Motor neuron (in vitro differentiated cells): ENCODE data around the gene PDE4D. TPM values are rescaled to one million over a fixed set of nuclear protein-coding genes. Genes with fewer than 3 reads are reported as not detected.

Experiments used
- ATAC-seq, 8 experiments: fragments of 200-7000 bp; cut with Tn5 transposase; replicated peaks in 6 of 8; 2 replicates each; pipeline ENCODE4 v1.8.0; 2021; ENCODE audit warnings: mild to moderate bottlenecking in 8 of 8, moderate library complexity in 8 of 8
- H3K27ac ChIP-seq, 2 donors: fragments of 250-450 bp; sonication (Bioruptor Pico); 2 replicates each; pipeline ENCODE4 v1.9.0; 2021; ENCODE audit warnings: antibody characterized with exemption in 2 of 2, mild to moderate bottlenecking in 2 of 2, moderate library complexity in 1 of 2
- H3K4me1 ChIP-seq, 2 donors: fragments of 250-450 bp; sonication (Bioruptor Pico); replicated peaks in 1 of 2; 2 replicates each; pipeline ENCODE4 v1.6.1; 2021; ENCODE audit warnings: antibody characterized with exemption in 2 of 2, mild to moderate bottlenecking in 2 of 2, moderate library complexity in 1 of 2
- H3K4me3 ChIP-seq, 5 donors: fragments of 250-450 bp; sonication (Bioruptor Pico); 2 replicates each; pipeline ENCODE4 v1.9.0; 2021; ENCODE audit warnings: antibody characterized with exemption in 5 of 5, mild to moderate bottlenecking in 5 of 5, moderate library complexity in 4 of 5
- WGBS, 10 experiments: fragments of 450-650 bp; shearing (Covaris generic); methylation state at CpG; one replicate each; pipeline ENCODE4 v1.0.0; 2022; 5-methylcytosine and 5-hydroxymethylcytosine counted together
- in situ Hi-C, 9 experiments: fragments of 400-800 bp; cut with MboI; loops; one replicate each; pipeline ENCODE4 v1.15.0; 2021; ENCODE audit warnings: low sequenced_read_pairs in 9 of 9, low pct_unique_long_range_greater_than_20kb in 2 of 9; ENCODE audit not compliant: unreplicated experiment in 9 of 9
- total RNA-seq, 8 experiments: library from RNA; unstranded; fragments of 300-600 nt; gene quantifications; 2 replicates each; pipeline versions ENCODE4 v1.2.3 to v1.2.4, GENCODE V29; 2022

The PDE4D gene
- total RNA-seq, 8 experiments from 2014 or later: 10.1 to 57.2 (median 23.7) TPM

DNA sequence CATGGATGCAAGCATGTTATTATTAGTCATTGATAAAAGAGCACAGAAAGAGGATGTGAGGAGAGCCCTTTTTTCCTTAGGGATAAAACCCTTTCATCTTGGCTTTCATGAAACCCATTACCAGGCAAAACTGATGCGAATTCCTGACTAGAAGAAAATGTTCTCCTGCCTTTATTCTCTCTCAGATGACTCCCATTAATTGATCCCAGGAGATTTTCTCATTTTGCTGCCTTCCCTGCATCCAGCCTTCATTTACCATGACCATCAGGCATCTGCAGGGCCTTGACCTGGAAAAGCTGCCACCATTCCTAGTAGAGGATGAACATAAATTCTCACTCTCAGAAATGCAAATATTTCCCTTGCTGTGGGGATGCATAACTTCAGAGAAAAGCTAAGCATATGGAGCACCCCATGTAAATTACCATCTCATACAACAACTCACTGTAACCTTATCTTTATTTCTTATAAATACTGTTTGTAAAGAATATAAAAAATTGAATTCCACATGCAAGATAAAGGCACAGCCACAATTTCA lies 176.5 kb downstream of the PDE4D start:
- Histone ChIP-seq H3K4me1 (peaks cover 2 to 25% of the 10 kb centered on the region in 2 donors), H3K4me3 (no peak overlapping the region), H3K27ac (peak overlapping the region in 1 of 2 donors; percentile 29)
- WGBS, 10 experiments: 0 to 50% (median 13%) methylated on average over 1 of the region's 1 CpG; no CpG with 5 or more reads in 5 of the 10 experiments
- in situ Hi-C loops: no loop called here
- ATAC-seq: peak in 4 of 8 experiments; percentile 53 to 93 (median 82)

DNA sequence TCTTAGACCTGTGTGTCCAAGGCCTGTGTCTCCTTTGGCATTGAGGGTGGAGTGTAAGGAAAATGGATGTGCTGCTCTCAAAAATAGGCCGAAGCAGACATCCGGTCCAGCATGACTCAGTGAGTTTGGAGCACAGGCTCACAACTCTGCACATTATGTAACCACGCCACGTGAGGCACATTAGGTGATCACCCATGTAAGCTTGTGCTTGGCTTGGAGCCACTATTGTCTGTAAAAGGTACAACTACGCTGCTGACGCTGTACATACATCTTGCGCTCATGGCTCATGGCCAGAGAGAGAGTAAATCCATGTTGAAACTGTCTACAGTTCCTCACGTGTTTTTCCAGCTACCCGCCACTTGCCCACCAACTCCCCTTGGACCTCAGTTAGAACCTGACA lies 177.5 kb downstream of the PDE4D start:
- ATAC-seq: no peak
- Histone ChIP-seq H3K27ac (no peak overlapping the region), H3K4me1 (peaks cover 2 to 16% of the 10 kb centered on the region in 2 donors), H3K4me3 (no peak overlapping the region)
- in situ Hi-C loops: no loop called here
- WGBS, 10 experiments: 69 to 100% (median 99%) methylated on average over 2 to 6 of the region's 9 CpGs; no CpG with 5 or more reads in 2 of the 10 experiments

DNA sequence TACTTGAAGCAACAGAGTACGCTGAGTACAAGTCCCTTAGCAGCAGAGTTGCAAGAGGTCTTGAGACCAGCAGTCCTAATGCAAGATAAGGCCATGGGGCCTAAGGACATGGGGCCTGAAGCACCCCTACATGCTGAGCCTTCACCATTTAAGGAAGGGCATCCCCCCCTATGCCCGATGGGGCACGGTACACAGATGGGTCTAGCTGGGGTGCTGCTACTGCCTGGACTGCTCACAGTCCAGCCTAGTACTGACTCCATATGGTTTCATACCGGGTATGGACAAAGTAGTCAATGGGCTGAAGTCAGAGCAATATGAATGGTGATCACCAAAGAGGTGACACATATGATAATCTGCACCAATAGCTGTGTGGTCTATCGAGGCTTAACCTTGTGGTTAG lies 178.3 kb downstream of the PDE4D start:
- ATAC-seq: no peak
- WGBS, 10 experiments: 60 to 100% (median 85%) methylated on average over 1 to 3 of the region's 5 CpGs; no CpG with 5 or more reads in 4 of the 10 experiments
- in situ Hi-C loops: no loop called here

DNA sequence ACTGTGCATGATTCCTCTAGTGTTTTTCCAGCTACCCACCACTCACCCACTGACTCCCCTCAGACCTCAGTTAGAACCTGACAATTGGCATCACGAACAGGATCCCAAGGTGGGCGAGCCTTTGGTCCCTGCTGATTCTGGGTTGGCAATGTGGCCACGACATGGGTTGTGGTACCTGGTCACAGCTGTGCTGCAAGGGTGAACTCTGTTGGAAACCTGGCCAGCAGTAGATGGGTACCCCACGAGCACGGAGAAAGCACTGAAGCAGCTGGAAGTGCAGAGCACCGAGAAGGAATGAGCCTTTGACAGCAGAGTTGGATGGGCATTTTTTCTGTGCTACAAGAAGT lies 180.1 kb downstream of the PDE4D start:
- Histone ChIP-seq H3K27ac (no peak overlapping the region), H3K4me3 (no peak overlapping the region), H3K4me1 (peaks cover 6 to 18% of the 10 kb centered on the region in 2 donors)
- in situ Hi-C loops: no loop called here
- 82 to 95% (median 87%) methylated on average over 1 to 4 of the region's 6 CpGs; no CpG with 5 or more reads in 6 of the 10 experiments for WGBS, 10 experiments
- no peak for ATAC-seq

More for the DNA sequence above, 178.3 kb downstream of the PDE4D start:
- no peak overlapping the region for H3K4me3 ChIP-seq
- peaks cover 2 to 16% of the 10 kb centered on the region in 2 donors for H3K4me1 ChIP-seq
- no peak overlapping the region for H3K27ac ChIP-seq

DNA sequence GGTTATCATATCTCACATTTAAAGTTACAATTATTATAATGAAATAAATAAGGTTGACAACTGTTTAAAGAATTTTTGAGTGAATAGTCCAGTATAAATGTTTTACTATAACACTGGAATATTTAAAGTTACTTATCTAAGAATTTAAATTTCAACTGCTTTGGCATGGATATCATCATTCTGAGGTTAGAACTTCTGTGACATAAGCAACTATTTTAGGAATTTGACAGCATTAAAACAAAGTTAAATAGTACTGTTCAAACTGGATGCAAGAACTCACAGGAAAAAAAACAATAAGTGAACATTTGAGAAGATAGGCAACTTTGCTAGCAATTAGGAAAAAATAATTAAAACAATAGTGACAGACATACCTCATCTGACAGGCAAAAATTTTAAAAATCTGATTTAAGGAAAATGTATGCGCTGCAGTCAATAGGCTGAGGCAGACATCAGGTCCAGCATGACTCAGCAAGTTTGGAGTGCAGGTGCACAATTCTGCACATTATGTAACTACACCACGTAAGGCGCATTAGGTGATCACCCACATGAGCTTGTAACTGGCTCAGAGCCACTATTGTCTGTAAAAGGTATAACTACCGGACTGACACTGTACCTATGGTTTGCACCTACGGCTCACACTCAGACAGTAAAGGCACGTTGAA lies 180.6 kb downstream of the PDE4D start:
- in situ Hi-C loops: no loop called here
- no peak overlapping the region for H3K4me3 ChIP-seq
- no peak for ATAC-seq
- no peak overlapping the region for H3K27ac ChIP-seq
- WGBS, 10 experiments: 88 to 100% (median 98%) methylated on average over 1 to 6 of the region's 6 CpGs
- H3K4me1 ChIP-seq: peaks cover 6 to 18% of the 10 kb centered on the region in 2 donors

DNA sequence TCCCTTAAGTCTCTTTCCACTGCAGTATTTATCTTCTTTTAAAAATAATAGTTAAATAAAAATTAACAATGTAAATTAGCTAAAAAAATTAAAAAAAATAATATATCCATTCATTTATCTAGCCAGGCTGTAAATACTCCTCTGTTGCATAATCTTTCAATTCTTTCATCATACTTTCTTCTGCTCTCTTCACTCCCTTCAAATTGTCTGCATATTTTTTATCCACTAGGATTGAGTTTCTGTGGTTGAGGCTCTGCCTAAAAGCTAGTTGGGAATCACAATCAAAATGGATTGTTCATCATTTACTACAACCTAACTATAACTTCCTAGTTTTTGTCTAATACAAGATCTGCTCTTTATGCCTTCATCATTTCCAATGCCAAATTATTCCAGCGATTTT lies 182.2 kb downstream of the PDE4D start:
- in situ Hi-C loops: no loop called here
- WGBS, 10 experiments: 0 to 100% (median 67%) methylated on average over 1 of the region's 1 CpG
- peaks cover 4 to 6% of the 10 kb centered on the region in 2 donors for H3K4me1 ChIP-seq
- H3K27ac ChIP-seq: no peak overlapping the region
- no peak for ATAC-seq
- no peak overlapping the region for H3K4me3 ChIP-seq

DNA sequence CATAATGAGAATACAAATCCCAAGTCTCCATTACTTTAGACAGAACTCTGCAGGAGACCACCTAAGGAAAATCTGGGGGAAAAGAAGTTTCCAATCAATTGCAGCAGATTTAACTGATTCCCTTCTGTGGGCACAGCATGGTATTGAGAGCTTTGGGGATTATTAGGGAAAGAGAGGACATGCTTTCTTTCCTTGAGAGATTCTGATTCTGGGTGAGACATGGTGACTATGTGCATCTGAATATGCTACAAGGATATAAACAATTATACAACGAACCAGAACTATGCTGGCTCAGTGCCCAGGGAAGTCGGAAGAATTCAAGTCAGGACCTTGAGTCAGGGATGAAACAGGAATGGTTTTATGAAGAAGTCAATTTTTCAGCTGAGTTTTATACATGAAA lies 183.7 kb downstream of the PDE4D start:
- H3K4me3 ChIP-seq: no peak overlapping the region
- H3K27ac ChIP-seq: no peak overlapping the region
- peaks cover 2 to 4% of the 10 kb centered on the region in 2 donors for H3K4me1 ChIP-seq
- peak in 3 of 8 experiments; percentile 81 to 84 (median 81) for ATAC-seq
- WGBS, 10 experiments: 0 to 57% (median 25%) methylated on average over 1 to 2 of the region's 2 CpGs; no CpG with 5 or more reads in 1 of the 10 experiments
- in situ Hi-C loops: no loop called here

DNA sequence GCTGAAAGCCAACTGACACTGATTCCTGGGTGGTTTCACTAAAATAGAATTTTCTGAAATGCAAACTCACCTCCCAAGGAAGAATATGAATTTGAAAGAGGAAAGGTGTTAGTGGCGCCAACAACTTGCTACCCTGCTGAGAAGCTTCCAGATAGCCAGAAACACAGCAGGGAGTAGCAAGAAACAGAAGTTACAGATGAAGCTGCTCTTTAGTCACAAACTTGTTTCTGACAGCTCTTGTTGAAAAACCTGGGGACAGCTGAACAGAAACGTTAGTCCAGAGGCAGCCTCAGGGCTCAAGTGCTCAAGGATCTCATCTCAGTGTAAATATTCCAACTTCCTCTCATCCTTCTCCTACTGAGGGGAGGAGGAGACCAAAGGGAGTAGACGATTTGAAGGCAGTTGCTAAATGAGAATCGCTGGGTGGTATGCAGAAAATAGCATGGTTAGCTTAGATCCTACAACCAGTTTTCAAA lies 184.1 kb downstream of the PDE4D start:
- Histone ChIP-seq H3K27ac (no peak overlapping the region), H3K4me3 (no peak overlapping the region), H3K4me1 (peaks cover 2 to 4% of the 10 kb centered on the region in 2 donors)
- in situ Hi-C loops: no loop called here
- ATAC-seq: peak in 3 of 8 experiments; percentile 84 to 92 (median 90)
- WGBS, 10 experiments: 0 to 25% (median 8%) methylated on average over 1 to 4 of the region's 4 CpGs; no CpG with 5 or more reads in 2 of the 10 experiments

DNA sequence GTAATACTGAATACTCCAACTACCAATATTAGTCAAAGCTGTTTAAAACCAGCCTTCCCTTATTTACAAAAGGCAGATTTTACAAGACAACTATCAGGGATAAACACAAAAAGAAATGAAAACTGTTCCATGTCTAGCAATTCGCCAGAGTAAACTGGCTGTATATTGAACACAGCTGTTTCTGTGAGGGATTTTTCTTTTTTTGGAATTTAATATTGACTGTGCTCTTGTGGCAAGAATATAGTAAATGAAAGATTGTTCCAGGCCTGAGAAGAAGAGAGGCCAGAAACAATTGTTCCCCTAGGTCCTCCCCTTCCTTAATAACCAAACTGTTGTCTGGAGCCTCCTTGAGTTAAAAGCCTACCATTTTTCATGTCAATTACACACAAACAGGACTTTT lies 188.6 kb downstream of the PDE4D start:
- H3K4me1 ChIP-seq: peaks cover 2 to 4% of the 10 kb centered on the region in 2 donors
- ATAC-seq: no peak
- 0 to 100% (median 69%) methylated on average over 1 of the region's 1 CpG; no CpG with 5 or more reads in 2 of the 10 experiments for WGBS, 10 experiments
- in situ Hi-C loops: no loop called here
- H3K27ac ChIP-seq: no peak overlapping the region
- no peak overlapping the region for H3K4me3 ChIP-seq

DNA sequence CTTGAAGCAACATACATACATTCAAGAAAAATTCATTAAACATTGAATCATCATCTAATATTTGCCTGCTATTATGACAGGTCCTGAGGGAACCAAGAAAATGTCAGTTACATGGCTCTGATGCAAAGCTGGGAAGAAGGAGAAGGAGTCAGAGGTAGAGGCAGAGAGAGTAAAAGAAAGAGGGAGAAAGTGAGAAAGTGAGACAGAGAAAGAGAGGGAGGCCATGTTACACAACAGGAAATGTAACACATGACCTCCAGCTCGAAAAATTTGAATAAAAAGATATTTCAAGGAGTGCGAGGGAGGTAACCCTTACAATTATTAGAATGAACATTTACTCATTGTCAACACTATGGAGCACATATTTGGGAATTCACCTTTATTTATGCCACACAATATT lies 189.7 kb downstream of the PDE4D start:
- no peak overlapping the region for H3K27ac ChIP-seq
- H3K4me3 ChIP-seq: no peak overlapping the region
- ATAC-seq: no peak
- H3K4me1 ChIP-seq: peaks cover 0 to 9% of the 10 kb centered on the region in 2 donors
- WGBS, 10 experiments: 58 to 96% (median 76%) methylated on average over 1 to 2 of the region's 2 CpGs; no CpG with 5 or more reads in 2 of the 10 experiments
- in situ Hi-C loops: no loop called here

DNA sequence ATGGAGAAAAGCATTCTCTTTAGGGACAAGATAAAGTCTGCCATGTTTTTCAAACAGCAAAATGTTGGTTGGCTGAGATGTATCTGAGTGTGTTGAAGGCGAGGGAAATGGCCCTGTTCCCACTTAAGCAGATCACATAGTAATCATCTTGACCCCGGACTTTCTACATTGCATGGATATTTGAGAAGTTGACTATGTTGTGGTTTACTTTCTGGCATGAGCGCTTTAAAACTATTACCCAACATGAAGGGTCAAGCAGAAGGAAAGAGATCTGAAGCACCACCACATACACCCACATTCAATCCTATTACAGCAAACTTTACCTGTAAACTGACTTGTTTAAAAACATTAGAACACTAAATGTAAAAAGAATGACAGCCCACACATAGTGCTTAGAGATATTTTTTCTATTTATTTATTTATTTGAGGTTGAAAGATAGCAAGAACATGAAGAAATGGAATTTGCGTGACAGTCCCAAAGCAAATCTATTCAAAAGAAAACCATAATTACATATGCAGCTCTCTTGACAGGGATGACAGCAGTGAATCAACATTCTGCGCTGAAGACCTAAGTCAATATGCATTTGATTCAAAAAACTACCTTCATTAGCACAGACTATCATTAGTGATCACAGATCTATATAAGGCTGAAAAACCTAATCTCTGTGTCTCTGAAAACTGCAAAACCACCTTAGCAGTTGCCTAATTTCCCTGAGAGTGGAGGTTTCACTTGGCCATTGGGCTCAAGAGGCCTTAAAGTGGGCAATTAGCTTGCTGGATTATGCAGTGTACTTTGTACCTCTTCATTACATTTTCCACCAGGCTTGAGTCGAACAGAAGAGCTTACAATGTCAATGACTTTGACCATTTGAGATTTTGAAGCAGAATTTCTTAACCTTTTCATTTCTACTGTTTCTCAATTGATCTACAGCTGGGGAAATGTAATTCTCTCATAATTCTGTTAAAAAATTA lies 195.0 kb downstream of the PDE4D start:
- H3K4me1 ChIP-seq: peaks cover 0 to 11% of the 10 kb centered on the region in 2 donors
- no peak overlapping the region for H3K27ac ChIP-seq
- in situ Hi-C loops: loop anchor here in 1 of 9 experiments (25.0 kb wide), 1 partner anchor 89 kb away; no protein-coding TSS in a partner anchor
- 44 to 100% (median 83%) methylated on average over 1 to 6 of the region's 6 CpGs for WGBS, 10 experiments
- no peak overlapping the region for H3K4me3 ChIP-seq
- peak in 1 of 8 experiments; percentile 62 for ATAC-seq

DNA sequence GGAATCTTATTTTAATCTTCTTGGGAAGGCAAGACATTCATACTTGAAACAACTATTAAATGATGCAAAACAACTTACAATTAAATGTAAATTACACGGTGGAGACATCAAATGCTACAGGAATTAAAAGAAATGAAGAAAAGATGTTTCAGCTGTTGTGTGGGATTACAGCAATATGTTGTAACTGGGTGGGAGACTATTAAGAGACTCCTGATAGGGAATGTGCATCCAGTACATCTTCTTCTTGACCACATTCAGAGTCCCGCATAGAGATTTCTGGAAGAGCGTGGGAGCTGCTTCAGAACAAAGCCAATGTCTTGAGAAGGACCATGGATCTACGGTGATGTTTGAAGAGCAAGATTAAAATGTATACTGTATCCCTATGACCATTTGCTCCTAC lies 199.1 kb downstream of the PDE4D start:
- 52 to 100% (median 93%) methylated on average over 2 to 4 of the region's 4 CpGs for WGBS, 10 experiments
- H3K4me1 ChIP-seq: peaks cover 0 to 8% of the 10 kb centered on the region in 2 donors
- H3K4me3 ChIP-seq: no peak overlapping the region
- in situ Hi-C loops: loop anchor here in 1 of 9 experiments (25.0 kb wide), 1 partner anchor 93 kb away; no protein-coding TSS in a partner anchor
- H3K27ac ChIP-seq: no peak overlapping the region
- no peak for ATAC-seq
